ENCODE results near the gene STARD10.

- TF ChIP-seq CTCF (IDR thresholded peaks at IDR 0.05; ENCODE audit: low read depth, low read length) = no peak
- TF ChIP-seq EZH2phosphoT487 (IDR thresholded peaks at IDR 0.05; ENCODE audit: low read depth) = no peak
Observed at GRCh38 chr11:72828692-72829101, 34.9 kb upstream of the STARD10 start.
